Measurements from ENCODE around the gene TBC1D2.

GRCh38 chr9:98214811-98215210, 40.6 kb downstream of the TBC1D2 start:
- no peak for TF ChIP-seq EP300 (IDR thresholded peaks at IDR 0.05; ENCODE audit: low read depth)
- no peak for TF ChIP-seq CTCF (IDR thresholded peaks at IDR 0.05)

Measured in transverse colon (tissue), 3 donors.